ENCODE data around the gene PTPN3.

Gene PTPN3

DNA sequence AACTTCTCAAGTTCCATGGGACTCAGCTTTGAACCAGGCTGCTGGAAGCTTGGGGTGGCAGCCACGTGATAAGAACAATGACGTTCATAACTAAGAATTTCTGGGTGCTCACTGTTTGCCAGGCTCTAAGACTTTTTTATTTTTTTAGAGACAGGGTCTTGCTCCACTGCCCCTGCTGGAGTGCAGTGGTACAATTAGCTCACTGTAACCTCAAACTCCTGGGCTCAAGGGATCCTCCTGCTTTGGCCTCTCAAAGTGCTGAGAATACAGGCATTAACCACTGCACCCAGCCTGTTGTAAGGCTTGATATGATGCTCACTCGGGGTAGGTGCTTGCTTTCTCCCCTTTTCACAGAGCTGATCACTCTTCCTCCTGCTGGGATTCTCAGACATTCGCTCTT lies 38.7 kb downstream of the PTPN3 start:
- no peak for ATAC-seq
- TF ChIP-seq, protein P1, sequence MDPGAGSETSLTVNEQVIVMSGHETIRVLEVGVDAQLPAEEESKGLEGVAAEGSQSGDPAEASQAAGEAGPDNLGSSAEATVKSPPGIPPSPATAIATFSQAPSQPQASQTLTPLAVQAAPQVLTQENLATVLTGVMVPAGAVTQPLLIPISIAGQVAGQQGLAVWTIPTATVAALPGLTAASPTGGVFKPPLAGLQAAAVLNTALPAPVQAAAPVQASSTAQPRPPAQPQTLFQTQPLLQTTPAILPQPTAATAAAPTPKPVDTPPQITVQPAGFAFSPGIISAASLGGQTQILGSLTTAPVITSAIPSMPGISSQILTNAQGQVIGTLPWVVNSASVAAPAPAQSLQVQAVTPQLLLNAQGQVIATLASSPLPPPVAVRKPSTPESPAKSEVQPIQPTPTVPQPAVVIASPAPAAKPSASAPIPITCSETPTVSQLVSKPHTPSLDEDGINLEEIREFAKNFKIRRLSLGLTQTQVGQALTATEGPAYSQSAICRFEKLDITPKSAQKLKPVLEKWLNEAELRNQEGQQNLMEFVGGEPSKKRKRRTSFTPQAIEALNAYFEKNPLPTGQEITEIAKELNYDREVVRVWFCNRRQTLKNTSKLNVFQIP (CRISPR knock-in tag; IDR thresholded peaks at IDR 0.05; ENCODE audit: borderline replicate concordance, low read depth), result no peak
- TF ChIP-seq, protein P2, sequence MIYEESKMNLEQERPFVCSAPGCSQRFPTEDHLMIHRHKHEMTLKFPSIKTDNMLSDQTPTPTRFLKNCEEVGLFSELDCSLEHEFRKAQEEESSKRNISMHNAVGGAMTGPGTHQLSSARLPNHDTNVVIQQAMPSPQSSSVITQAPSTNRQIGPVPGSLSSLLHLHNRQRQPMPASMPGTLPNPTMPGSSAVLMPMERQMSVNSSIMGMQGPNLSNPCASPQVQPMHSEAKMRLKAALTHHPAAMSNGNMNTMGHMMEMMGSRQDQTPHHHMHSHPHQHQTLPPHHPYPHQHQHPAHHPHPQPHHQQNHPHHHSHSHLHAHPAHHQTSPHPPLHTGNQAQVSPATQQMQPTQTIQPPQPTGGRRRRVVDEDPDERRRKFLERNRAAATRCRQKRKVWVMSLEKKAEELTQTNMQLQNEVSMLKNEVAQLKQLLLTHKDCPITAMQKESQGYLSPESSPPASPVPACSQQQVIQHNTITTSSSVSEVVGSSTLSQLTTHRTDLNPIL (CRISPR knock-in tag; IDR thresholded peaks at IDR 0.05; ENCODE audit: low read depth), result no peak
- TF ChIP-seq PPARA (CRISPR knock-in tag; IDR thresholded peaks at IDR 0.05; ENCODE audit: borderline replicate concordance) (no peak), ESRRG (CRISPR knock-in tag; IDR thresholded peaks at IDR 0.05) (no peak)
- TF ChIP-seq, protein P3, sequence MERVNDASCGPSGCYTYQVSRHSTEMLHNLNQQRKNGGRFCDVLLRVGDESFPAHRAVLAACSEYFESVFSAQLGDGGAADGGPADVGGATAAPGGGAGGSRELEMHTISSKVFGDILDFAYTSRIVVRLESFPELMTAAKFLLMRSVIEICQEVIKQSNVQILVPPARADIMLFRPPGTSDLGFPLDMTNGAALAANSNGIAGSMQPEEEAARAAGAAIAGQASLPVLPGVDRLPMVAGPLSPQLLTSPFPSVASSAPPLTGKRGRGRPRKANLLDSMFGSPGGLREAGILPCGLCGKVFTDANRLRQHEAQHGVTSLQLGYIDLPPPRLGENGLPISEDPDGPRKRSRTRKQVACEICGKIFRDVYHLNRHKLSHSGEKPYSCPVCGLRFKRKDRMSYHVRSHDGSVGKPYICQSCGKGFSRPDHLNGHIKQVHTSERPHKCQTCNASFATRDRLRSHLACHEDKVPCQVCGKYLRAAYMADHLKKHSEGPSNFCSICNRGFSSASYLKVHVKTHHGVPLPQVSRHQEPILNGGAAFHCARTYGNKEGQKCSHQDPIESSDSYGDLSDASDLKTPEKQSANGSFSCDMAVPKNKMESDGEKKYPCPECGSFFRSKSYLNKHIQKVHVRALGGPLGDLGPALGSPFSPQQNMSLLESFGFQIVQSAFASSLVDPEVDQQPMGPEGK (CRISPR knock-in tag; IDR thresholded peaks at IDR 0.05; ENCODE audit: borderline replicate concordance), result no peak
- TF ChIP-seq, protein P4, sequence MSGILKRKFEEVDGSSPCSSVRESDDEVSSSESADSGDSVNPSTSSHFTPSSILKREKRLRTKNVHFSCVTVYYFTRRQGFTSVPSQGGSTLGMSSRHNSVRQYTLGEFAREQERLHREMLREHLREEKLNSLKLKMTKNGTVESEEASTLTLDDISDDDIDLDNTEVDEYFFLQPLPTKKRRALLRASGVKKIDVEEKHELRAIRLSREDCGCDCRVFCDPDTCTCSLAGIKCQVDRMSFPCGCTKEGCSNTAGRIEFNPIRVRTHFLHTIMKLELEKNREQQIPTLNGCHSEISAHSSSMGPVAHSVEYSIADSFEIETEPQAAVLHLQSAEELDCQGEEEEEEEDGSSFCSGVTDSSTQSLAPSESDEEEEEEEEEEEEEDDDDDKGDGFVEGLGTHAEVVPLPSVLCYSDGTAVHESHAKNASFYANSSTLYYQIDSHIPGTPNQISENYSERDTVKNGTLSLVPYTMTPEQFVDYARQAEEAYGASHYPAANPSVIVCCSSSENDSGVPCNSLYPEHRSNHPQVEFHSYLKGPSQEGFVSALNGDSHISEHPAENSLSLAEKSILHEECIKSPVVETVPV (CRISPR knock-in tag; IDR thresholded peaks at IDR 0.05), result no peak

DNA sequence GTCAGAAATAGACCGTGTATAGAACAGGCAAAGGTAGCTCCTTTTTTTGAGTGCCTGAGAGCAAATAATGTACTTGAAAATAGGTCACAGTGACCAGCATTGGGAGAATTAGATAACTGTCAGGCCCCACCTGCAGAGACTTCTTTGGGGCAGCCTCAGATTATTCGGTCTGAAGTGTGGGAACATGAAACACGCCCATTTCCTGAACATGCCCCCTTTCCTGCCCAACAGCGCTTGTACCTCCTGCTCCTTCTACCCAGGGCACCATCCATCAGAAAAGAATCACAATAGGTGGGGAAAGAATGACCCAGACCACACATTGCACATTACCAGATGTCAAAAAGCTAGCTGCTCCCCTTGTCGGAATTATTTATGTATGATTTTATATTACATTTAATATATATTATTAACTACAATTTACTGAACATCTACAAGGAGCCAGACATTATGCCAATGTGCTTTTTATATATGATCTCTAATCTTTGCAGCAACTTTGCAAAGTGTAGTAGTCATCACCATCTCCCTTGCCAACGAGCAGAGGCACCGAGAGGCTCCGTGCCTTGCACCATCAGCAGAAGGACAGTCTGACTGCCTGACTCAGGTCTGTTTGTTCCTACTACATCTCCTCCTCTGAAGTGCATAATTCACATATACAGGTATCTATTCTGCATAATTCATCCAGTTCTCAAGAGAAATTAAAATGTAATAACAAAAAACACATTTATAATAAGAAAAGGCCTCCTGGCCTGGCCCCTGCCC lies 39.5 kb downstream of the PTPN3 start:
- ATAC-seq, result no peak
- TF ChIP-seq ARNTL (CRISPR knock-in tag; IDR thresholded peaks at IDR 0.05; ENCODE audit: borderline replicate concordance, low read depth), result no peak

DNA sequence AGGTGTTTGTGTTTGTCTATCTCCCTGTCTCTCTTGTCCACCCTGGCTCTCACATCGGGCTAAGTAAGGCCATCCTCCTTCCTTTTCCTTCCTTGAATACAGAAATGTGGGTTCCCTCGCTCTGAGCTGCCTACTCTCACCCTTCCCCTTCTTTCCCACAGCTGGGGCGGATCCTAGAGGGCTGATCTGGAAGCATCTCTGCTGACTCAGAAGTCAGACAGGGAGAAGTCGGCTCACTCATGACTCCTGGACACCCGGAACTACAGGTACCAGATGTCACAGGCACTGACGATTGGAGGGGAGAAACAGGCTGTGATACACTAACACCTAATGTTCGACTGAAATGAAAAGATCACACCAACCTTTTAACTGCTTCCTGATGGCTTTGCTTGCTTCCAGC lies 41.3 kb downstream of the PTPN3 start:
- ATAC-seq, result no peak
- TF ChIP-seq GLIS3 (CRISPR knock-in tag; IDR thresholded peaks at IDR 0.05) (no peak), CSDC2 (CRISPR knock-in tag; IDR thresholded peaks at IDR 0.05) (no peak), PPARA (CRISPR knock-in tag; IDR thresholded peaks at IDR 0.05; ENCODE audit: borderline replicate concordance) (no peak), RARB (CRISPR knock-in tag; IDR thresholded peaks at IDR 0.05) (no peak), ZNF70 (CRISPR knock-in tag; IDR thresholded peaks at IDR 0.05) (no peak), ZNF8 (CRISPR knock-in tag; IDR thresholded peaks at IDR 0.05) (no peak), TOX (CRISPR knock-in tag; IDR thresholded peaks at IDR 0.05; ENCODE audit: borderline replicate concordance) (no peak), ZC3H10 (CRISPR knock-in tag; IDR thresholded peaks at IDR 0.05) (no peak), SNAI2 (CRISPR knock-in tag; IDR thresholded peaks at IDR 0.05) (no peak), ZNF565 (CRISPR knock-in tag; conservative IDR thresholded peaks at IDR 0.05; ENCODE audit: low read depth) (no peak), BACH2 (CRISPR knock-in tag; IDR thresholded peaks at IDR 0.05; ENCODE audit: borderline replicate concordance) (no peak), ESRRG (CRISPR knock-in tag; IDR thresholded peaks at IDR 0.05) (no peak), ISL1 (CRISPR knock-in tag; IDR thresholded peaks at IDR 0.05) (no peak), ARNTL (CRISPR knock-in tag; IDR thresholded peaks at IDR 0.05; ENCODE audit: borderline replicate concordance, low read depth) (no peak), ZFP30 (CRISPR knock-in tag; IDR thresholded peaks at IDR 0.05) (no peak)
- TF ChIP-seq, protein P3 (CRISPR knock-in tag; IDR thresholded peaks at IDR 0.05; ENCODE audit: borderline replicate concordance), result no peak
- TF ChIP-seq, protein P4 (CRISPR knock-in tag; IDR thresholded peaks at IDR 0.05), result no peak
- TF ChIP-seq, protein P1 (CRISPR knock-in tag; IDR thresholded peaks at IDR 0.05; ENCODE audit: borderline replicate concordance, low read depth), result no peak
- TF ChIP-seq, protein P5, sequence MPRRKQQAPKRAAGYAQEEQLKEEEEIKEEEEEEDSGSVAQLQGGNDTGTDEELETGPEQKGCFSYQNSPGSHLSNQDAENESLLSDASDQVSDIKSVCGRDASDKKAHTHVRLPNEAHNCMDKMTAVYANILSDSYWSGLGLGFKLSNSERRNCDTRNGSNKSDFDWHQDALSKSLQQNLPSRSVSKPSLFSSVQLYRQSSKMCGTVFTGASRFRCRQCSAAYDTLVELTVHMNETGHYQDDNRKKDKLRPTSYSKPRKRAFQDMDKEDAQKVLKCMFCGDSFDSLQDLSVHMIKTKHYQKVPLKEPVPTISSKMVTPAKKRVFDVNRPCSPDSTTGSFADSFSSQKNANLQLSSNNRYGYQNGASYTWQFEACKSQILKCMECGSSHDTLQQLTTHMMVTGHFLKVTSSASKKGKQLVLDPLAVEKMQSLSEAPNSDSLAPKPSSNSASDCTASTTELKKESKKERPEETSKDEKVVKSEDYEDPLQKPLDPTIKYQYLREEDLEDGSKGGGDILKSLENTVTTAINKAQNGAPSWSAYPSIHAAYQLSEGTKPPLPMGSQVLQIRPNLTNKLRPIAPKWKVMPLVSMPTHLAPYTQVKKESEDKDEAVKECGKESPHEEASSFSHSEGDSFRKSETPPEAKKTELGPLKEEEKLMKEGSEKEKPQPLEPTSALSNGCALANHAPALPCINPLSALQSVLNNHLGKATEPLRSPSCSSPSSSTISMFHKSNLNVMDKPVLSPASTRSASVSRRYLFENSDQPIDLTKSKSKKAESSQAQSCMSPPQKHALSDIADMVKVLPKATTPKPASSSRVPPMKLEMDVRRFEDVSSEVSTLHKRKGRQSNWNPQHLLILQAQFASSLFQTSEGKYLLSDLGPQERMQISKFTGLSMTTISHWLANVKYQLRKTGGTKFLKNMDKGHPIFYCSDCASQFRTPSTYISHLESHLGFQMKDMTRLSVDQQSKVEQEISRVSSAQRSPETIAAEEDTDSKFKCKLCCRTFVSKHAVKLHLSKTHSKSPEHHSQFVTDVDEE (CRISPR knock-in tag; IDR thresholded peaks at IDR 0.05), result no peak
